Epithelial cell of esophagus (primary cell): ENCODE data around the gene GRIK3.

Experiments used
- DNase-seq: peaks from one replicate; pipeline ENCODE4 v3.0.0; 2010; ENCODE audit warnings: low read depth
- H3K4me3 ChIP-seq: 2 replicates; pipeline ENCODE4 v1.5.1; 2011; ENCODE audit warnings: mild to moderate bottlenecking, low read length, control low read depth
- CTCF ChIP-seq: IDR thresholded peaks from 2 replicates; pipeline ENCODE4 v1.5.1; 2011; ENCODE audit warnings: low read depth, mild to moderate bottlenecking, low read length, control low read depth, inconsistent platforms; ENCODE audit not compliant: insufficient read depth; ENCODE audit errors: missing control alignments

Gene GRIK3

DNA sequence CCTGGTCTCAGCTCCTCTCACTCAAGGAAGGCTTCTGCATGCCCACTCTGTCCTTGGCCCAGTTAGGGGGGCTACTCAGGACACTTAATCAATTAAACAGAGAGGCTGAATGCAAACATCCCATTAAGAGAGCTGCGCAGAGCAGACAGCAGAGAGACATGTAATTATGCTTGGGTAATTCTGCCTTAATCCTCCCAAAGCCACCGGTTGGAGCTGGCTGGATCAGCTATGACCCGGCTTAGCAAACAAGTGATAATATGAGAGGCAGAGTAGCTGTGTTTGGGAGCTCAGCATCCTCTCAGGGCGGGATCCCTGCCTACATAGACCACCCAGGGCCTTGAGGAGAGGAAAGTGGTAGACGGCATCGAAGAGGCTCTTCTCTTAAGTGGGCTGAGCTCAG, 183.2 kb downstream of the GRIK3 start:
- TF ChIP-seq CTCF = no peak
- no peak for DNase-seq
- H3K4me3 ChIP-seq = no peak overlapping the region

DNA sequence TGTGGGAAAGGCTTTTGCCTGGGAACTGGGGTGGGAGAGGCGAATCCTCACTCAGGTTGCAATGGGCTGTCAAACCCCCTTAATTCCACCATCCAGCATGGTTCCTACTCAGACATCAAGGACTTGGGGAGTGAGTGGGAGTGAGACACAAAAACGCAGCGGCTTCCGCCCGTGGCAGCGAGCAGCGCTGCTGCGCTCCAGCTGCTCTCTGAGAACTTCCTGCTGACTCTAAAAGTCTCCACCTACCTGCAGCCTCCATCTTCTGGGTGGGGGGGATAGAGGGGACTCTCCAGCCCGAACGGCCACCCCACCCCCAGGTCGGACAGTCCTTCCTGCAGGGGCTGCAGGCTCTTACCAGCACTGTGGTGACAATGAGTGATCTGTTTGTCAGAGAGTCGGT, 184.4 kb downstream of the GRIK3 start:
- no peak for TF ChIP-seq CTCF
- no peak for DNase-seq
- no peak overlapping the region for H3K4me3 ChIP-seq

DNA sequence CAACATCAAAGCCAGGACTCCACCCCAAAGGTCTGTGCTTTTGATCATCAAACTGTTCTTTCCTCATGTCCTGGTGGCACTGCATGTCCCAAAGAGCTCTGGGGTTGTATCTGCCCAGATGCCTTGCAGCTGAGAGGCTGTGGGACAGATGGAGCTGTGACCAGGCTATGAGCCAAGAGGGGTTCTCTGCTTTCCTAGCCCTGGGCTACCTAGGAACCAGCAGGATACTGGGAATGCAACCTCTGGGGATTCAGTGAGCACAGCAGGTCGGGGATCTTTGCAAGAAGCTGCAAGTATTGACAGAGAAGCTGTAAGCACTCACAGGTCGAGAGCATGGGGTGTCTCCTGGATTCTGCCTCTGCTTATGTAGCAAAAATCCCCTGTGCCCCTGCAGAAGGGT, 186.6 kb downstream of the GRIK3 start:
- DNase-seq = no peak
- H3K4me3 ChIP-seq = no peak overlapping the region
- no peak for TF ChIP-seq CTCF

- no peak overlapping the region for H3K4me3 ChIP-seq
- TF ChIP-seq CTCF = no peak
- DNase-seq = no peak
Observed at GRCh38 chr1:36847186-36847585, 187.1 kb downstream of the GRIK3 start.

- no peak overlapping the region for H3K4me3 ChIP-seq
- no peak for DNase-seq
- TF ChIP-seq CTCF = no peak
Observed at GRCh38 chr1:36846357-36846756, 188.0 kb downstream of the GRIK3 start.

DNA sequence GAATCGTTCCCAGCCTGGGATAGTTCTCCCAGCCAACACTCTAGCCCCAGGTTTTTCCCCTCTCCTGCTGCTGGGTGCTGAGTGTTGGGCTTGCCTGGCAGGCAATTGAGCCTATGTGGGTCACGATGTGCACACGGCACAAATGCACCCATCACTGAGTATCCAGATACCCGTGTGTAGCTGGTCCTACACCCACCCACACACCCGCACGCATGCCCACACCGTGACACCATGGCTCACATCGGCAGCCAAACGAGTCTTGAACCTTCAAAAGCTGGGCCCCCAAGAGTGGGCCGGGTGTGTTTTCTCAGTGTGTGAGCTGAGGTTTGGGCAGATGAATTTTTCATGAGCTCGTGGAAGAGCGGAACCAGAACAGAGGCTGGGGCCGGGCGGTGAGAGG, 188.5 kb downstream of the GRIK3 start:
- no peak for DNase-seq
- TF ChIP-seq CTCF = no peak
- no peak overlapping the region for H3K4me3 ChIP-seq

DNA sequence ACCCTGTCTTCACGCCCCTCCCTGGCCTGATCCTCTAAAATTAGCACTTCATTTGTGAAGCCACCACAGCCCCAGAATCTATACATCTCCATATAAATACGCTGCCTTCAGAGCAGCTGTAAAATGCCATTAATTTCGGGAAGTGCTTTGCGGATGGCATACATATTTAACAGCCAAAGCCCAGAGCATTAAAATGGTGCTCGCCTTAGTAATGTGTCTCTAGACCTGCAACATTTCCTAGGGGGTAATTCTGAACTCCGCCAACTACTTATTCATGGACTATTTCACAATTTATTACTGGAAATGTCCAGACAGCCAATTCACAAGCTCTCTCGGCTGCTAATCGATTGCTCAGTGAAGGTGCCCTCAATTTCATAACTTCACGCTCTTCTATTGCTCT, 189.4 kb downstream of the GRIK3 start:
- DNase-seq = no peak
- TF ChIP-seq CTCF = no peak
- no peak overlapping the region for H3K4me3 ChIP-seq
